MM.1S (cell line): Measurements from ENCODE around the gene CLDN34.

ENCODE experiments used
- CTCF ChIP-seq: fragments of 300-600 bp; sonication (generic); IDR thresholded peaks from 2 replicates; pipeline ENCODE4 v1.5.1; 2016; ENCODE audit warnings: antibody characterized with exemption, low read length, mixed read lengths
- EZH2 ChIP-seq: fragments of 300-600 bp; sonication (generic); optimal IDR thresholded peaks from 2 replicates; pipeline ENCODE3; 2017; ENCODE audit warnings: low read depth, mild to moderate bottlenecking, antibody characterized with exemption, low read length, mixed read lengths

- no peak for TF ChIP-seq CTCF
- no peak for TF ChIP-seq EZH2
Measured at GRCh38 chrX:9935436-9935835, 31.7 kb upstream of the CLDN34 start.
